OCI-LY7 (cell line): ENCODE measurements around the gene SMYD3. TPM values are rescaled to one million over a fixed set of nuclear protein-coding genes. Genes with fewer than 3 reads are reported as not detected.

Experiments
- BruUV-seq: library from RNA; stranded (reverse); fragments of 400-500 nt; replicated peaks from 2 replicates; lab custom pipeline; 2021; lab: Mats Ljungman, UMichigan
- CTCF ChIA-PET: fragments of 300-600 bp; sonication (Branson Sonifier 250); formaldehyde crosslinking; loops from one replicate; lab custom pipeline; 2022; ENCODE audit warnings: antibody characterized with exemption; ENCODE audit not compliant: unreplicated experiment; lab: Charles Lee
- POLR2A ChIA-PET: fragments of 300-600 bp; sonication (Branson Sonifier 250); formaldehyde crosslinking; loops from one replicate; lab custom pipeline; 2022; ENCODE audit warnings: antibody characterized with exemption; lab: Charles Lee
- DNase-seq: peaks from one replicate; pipeline ENCODE4 v3.0.0-alpha.2; 2015; ENCODE audit warnings: low spot score
- H2AFZ ChIP-seq: fragments of 200-600 bp; sonication (generic), shearing (Covaris generic); 2 replicates; pipeline ENCODE4 v1.6.1; 2014; ENCODE audit warnings: mild to moderate bottlenecking, antibody characterized with exemption, low read length, moderate library complexity
- H3K27ac ChIP-seq: fragments of 200-600 bp; sonication (generic); 2 replicates; pipeline ENCODE4 v1.5.1; 2014; ENCODE audit warnings: mixed run types, low read depth, mild to moderate bottlenecking, moderate library complexity, low read length, inconsistent platforms; ENCODE audit not compliant: poor library complexity, severe bottlenecking
- H3K36me3 ChIP-seq: fragments of 200-600 bp; sonication (generic); 2 replicates; pipeline ENCODE4 v1.6.1; 2014; ENCODE audit warnings: mild to moderate bottlenecking, antibody characterized with exemption, low read length, moderate library complexity, mixed read lengths; ENCODE audit not compliant: insufficient read depth
- H3K4me1 ChIP-seq: fragments of 200-600 bp; sonication (generic); 2 replicates; pipeline ENCODE4 v1.5.1; 2014; ENCODE audit warnings: mild to moderate bottlenecking, low read length; ENCODE audit not compliant: insufficient read depth, poor library complexity, severe bottlenecking
- H3K4me2 ChIP-seq: fragments of 200-600 bp; sonication (generic); 2 replicates; pipeline ENCODE4 v1.6.1; 2014; ENCODE audit warnings: mild to moderate bottlenecking, low read length
- H3K4me3 ChIP-seq: fragments of 200-600 bp; sonication (generic); 2 replicates; pipeline ENCODE4 v1.5.1; 2014; ENCODE audit warnings: mild to moderate bottlenecking, low read depth, low read length; ENCODE audit not compliant: poor library complexity, severe bottlenecking
- H3K79me2 ChIP-seq: fragments of 200-600 bp; sonication (generic); 2 replicates; pipeline ENCODE4 v1.6.1; 2016; ENCODE audit warnings: low read depth, mild to moderate bottlenecking, low read length, moderate library complexity, mixed read lengths; ENCODE audit not compliant: insufficient read depth
- H3K9me2 ChIP-seq: fragments of 200-600 bp; sonication (generic); 2 replicates; pipeline ENCODE4 v1.6.1; 2016; ENCODE audit warnings: mild to moderate bottlenecking, low read length, mixed read lengths; ENCODE audit not compliant: insufficient read depth
- H3K9me3 ChIP-seq: fragments of 200-600 bp; sonication (generic); 2 replicates; pipeline ENCODE4 v1.6.1; 2014; ENCODE audit warnings: mild to moderate bottlenecking, mixed run types, low read length, mixed read lengths
- H4K20me1 ChIP-seq: fragments of 200-600 bp; sonication (generic); 2 replicates; pipeline ENCODE4 v1.6.1; 2014; ENCODE audit warnings: mild to moderate bottlenecking, antibody characterized with exemption, low read length, moderate library complexity, mixed read lengths; ENCODE audit not compliant: insufficient read depth
- CTCF ChIP-seq: fragments of 200-600 bp; sonication (generic); conservative IDR thresholded peaks from 2 replicates; pipeline ENCODE4 v1.5.1; 2014; ENCODE audit warnings: mild to moderate bottlenecking, antibody characterized with exemption, low read length, moderate library complexity, mixed read lengths
- EZH2phosphoT487 ChIP-seq: fragments of 200-600 bp; sonication (generic); IDR thresholded peaks from 2 replicates; pipeline ENCODE4 v1.6.1; 2018; ENCODE audit warnings: low read depth, borderline replicate concordance, mild to moderate bottlenecking, mixed run types, antibody characterized with exemption, low read length, moderate library complexity, mixed read lengths
- intact Hi-C: fragments of 100-400 bp; cut with micrococcal nuclease; formaldehyde crosslinking; loops from one replicate; pipeline ENCODE4 v1.10.0; 2022; ENCODE audit not compliant: unreplicated experiment
- total RNA-seq, 2 experiments: library from RNA; depleted of rRNA in 1 of 2; stranded (reverse); fragments of >200 nt in 1 of 2; shearing (Covaris generic) in 1 of 2; gene quantifications; 2 replicates each; pipeline ENCODE4 v1.2.3, GENCODE V29; 2014 to 2022

The SMYD3 gene
- total RNA-seq, 2 experiments from 2014 or later: 28.9 to 34.5 TPM

- ChIA-PET CTCF (no interaction called here), POLR2A (interaction anchor here (1.2 kb wide), 1 partner anchor 11 kb away, joined by 3 read pairs; no protein-coding TSS in a partner anchor)
- Histone ChIP-seq H3K9me3 (no peaks in the 10 kb centered on the region), H3K36me3 (no peaks in the 10 kb centered on the region), H3K79me2 (no peaks in the 10 kb centered on the region), H2AFZ (no peak overlapping the region), H3K9me2 (no peaks in the 10 kb centered on the region), H3K4me1 (no peaks in the 10 kb centered on the region), H3K27ac (no peak overlapping the region), H4K20me1 (no peaks in the 10 kb centered on the region), H3K4me3 (no peak overlapping the region), H3K4me2 (no peak overlapping the region)
- intact Hi-C loops: no loop called here
- no peak for TF ChIP-seq CTCF
- TF ChIP-seq EZH2phosphoT487: no peak
- BruUV-seq: no TSS peak
- DNase-seq: no peak
Measured at GRCh38 chr1:246267426-246267825, 239.7 kb downstream of the SMYD3 start.

DNA sequence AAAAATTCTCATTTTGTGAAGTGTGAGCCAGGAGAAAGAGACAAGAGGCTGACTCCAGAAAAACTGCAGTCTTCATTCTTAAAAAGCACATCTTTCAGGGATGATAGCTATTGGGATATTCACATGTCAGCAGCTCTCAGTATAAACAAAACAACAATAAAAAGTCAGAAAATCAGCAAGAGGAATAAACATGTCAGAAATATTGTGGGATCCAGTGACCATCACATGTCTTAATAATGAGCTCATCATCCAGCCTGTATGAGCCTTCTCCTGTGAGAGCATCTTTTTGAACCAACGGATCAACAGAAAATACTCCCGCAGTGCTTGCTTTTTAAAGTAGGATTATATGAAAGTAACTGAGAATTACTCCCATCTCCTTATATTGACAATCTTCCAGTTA, 241.6 kb downstream of the SMYD3 start:
- ChIA-PET CTCF (no interaction called here), POLR2A (interaction anchor here (0.7 to 1.7 kb wide), 3 partner anchors 8 to 688 kb away, joined by 3 to 4 read pairs (median 3); no protein-coding TSS in a partner anchor)
- no peak for DNase-seq
- no peak overlapping the region for H3K4me3 ChIP-seq
- TF ChIP-seq EZH2phosphoT487 (no peak), CTCF (no peak)
- BruUV-seq: no TSS peak
- H3K36me3 ChIP-seq: no peaks in the 10 kb centered on the region
- no peak overlapping the region for H3K27ac ChIP-seq
- no peaks in the 10 kb centered on the region for H3K79me2 ChIP-seq
- intact Hi-C loops: no loop called here
- H3K4me1 ChIP-seq: no peaks in the 10 kb centered on the region
- no peak overlapping the region for H2AFZ ChIP-seq
- no peaks in the 10 kb centered on the region for H3K9me2 ChIP-seq
- no peaks in the 10 kb centered on the region for H4K20me1 ChIP-seq
- no peak overlapping the region for H3K4me2 ChIP-seq
- no peaks in the 10 kb centered on the region for H3K9me3 ChIP-seq

GRCh38 chr1:246262281-246262680, 244.8 kb downstream of the SMYD3 start:
- Histone ChIP-seq H4K20me1 (no peaks in the 10 kb centered on the region), H2AFZ (no peak overlapping the region), H3K9me2 (no peaks in the 10 kb centered on the region), H3K4me1 (no peaks in the 10 kb centered on the region), H3K27ac (no peak overlapping the region), H3K79me2 (no peaks in the 10 kb centered on the region), H3K4me2 (no peak overlapping the region), H3K9me3 (no peaks in the 10 kb centered on the region), H3K36me3 (no peaks in the 10 kb centered on the region), H3K4me3 (no peak overlapping the region)
- intact Hi-C loops: no loop called here
- no peak for DNase-seq
- POLR2A ChIA-PET: no interaction called here
- BruUV-seq: no TSS peak
- no peak for TF ChIP-seq CTCF
- no peak for TF ChIP-seq EZH2phosphoT487
- CTCF ChIA-PET: no interaction called here
